GM19463 (cell line): ENCODE results near the gene PDLIM7.

ENCODE experiments used
- ATAC-seq: cut with Tn5 transposase; IDR thresholded peaks from one replicate; pipeline ENCODE4 v1.9.1; 2021; ENCODE audit warnings: mild to moderate bottlenecking, moderate library complexity; ENCODE audit not compliant: unreplicated experiment

Gene PDLIM7

DNA sequence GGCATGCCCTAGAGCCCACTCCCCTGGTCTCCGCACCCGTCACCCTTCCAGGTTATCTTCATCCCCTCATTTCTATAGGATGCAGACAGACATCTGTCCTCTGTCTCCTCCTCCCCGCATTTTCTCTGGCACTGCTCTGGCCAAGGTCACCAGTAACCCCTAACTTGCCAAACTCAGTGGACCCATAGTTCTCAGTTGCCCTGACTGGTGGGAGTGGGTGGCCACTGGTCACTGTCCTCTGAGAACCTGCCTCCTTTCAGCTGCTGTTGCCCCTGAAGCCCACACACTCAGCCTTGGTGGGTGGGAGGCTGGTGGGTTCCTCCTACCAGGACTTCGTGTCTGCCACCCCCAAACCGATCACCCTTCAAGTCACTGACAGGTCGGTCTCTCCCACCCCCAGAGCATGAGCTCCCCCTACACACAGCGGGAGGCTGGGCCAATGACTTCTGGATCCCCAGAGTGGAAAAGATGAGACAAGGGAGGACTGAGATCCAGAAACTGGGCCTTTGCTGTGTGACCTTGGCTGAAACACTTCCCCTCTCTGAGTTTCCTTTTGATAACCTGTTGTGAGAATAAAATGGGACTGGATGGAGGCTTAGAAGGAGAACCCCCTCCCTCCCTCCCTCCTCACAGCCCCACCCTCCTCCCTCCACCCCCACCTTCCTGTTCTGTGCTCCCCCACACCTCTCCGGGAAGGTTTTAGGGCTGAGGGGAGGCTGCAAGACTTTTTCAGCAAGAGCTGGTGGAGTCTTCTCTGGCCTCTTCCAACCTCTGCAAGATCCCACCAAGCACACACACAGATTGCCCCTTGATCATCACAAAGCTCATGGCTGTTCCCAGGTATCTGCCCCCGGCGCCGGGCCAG, 21.6 kb downstream of the PDLIM7 start:
- ATAC-seq, result no peak

DNA sequence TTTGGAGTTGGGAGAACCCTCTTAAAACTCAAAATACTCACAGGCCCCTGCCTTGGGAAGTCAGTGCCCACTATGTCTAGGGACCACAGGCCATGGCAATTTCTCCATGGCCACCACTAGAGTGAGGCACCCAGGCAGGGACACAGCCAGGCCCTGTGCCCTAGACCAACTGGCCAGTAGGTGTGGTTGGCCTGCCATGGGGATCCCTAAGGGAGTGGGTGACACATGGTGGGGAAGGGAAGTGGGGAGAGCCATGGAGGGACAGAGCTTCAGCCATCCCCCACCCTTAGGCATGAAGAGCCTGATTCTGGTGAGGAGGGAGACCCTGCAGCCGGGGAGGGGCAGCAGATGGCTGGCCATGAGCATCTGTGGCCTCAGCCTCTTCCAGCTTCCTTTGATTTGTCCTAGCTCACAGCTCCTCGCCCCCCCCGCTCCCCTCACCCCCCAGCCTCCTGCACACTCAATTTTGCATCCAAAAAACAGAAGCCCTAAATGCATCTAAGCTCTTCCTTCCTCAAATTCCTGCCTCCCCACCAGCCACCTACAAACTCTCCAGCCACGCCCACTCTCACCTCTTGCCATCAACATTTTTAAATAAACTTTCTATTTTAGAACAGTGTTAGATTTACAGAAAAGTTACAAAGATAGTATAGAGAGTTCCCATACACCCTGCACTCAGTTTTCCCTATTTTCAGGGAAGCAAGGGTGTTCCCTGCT, 22.4 kb downstream of the PDLIM7 start:
- ATAC-seq, result no peak

- ATAC-seq, result no peak
Observed at GRCh38 chr5:177474002-177474476, 23.4 kb downstream of the PDLIM7 start.

GRCh38 chr5:177473443-177474001, 23.9 kb downstream of the PDLIM7 start, which contains the start of gene DBN1:
Gene DBN1, minus strand, starts transcription at chr5:177473634. Its CDS starts 113 bp downstream, at chr5:177473521.
- ATAC-seq, result peak; percentile 50

GRCh38 chr5:177472460-177473442, 24.7 kb downstream of the PDLIM7 start:
- ATAC-seq, result peak; percentile 66

GRCh38 chr5:177471610-177472356, 25.6 kb downstream of the PDLIM7 start:
- no peak for ATAC-seq

DNA sequence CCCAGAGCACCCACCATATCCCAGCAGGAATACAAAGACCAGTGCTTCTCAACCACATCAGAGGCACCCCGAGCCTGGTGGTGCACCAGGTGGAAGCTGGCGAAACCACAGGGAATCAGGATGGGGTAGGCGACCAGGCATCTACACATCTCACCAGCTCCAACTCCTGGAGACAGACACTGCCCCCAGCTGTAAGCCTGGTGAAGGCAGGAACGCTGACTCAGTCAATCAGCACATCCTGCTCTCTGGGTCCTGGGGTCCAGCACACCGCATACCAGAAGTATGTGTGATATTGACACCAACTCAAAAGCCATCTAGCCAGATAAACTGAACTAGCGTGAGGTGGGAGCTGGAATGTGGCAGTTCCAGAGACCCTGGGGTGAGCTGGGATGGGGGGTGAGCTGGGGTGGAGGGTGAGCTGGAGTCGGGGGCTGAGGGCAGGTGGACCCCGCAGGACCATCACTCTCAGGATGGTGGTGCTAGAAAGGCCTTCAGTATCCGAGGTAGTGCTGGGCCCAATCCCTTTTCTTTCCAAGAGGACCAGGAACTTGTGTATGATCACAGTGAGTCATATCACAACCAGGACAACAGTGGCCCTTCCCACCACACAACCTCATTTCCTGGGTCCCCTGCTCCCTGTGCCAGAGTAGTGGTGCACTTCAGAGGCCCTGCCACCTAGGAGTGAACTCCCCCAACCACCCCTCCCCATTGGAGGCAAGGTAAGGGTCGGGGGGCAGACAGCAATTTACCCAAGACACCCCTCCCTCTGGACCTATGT, 26.5 kb downstream of the PDLIM7 start:
- ATAC-seq, result no peak

DNA sequence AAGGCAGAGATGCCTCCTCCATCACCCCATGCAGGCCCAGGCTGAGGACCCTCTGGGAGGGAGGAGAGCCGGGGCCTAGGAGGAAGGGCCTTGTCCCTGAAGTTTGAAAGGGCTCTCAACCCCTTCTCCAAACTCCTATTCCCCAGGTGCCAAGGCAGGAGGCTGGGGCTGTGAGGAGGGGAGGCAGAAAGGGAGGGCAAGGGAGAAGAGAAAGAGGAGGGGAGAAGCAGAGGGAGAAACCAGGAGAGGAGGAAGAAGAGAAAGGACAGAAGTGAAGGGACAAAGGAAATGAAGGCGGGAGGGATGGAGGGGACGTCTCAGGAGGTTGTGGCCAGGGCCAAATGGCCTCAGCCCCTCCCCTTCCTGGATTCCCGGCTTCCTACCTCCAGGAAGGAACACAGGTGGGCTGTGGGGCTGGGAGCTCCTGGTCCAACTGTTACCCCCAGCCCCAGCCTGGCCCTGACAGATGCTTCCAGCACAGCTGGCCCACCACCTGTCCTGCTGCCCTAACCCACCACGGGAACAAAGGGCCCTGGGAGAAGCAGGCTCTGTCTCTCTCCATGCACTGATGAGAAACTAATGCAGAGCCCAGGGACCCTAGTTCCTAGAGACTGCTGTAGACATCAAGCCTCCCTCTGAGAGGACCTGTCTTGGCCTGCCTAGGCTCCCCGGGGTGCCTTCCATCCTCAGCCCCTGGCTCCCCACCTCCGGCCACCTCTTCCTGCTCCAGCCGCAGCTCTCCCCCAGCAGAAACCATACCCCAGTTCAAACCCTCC, 27.5 kb downstream of the PDLIM7 start:
- ATAC-seq, result no peak

DNA sequence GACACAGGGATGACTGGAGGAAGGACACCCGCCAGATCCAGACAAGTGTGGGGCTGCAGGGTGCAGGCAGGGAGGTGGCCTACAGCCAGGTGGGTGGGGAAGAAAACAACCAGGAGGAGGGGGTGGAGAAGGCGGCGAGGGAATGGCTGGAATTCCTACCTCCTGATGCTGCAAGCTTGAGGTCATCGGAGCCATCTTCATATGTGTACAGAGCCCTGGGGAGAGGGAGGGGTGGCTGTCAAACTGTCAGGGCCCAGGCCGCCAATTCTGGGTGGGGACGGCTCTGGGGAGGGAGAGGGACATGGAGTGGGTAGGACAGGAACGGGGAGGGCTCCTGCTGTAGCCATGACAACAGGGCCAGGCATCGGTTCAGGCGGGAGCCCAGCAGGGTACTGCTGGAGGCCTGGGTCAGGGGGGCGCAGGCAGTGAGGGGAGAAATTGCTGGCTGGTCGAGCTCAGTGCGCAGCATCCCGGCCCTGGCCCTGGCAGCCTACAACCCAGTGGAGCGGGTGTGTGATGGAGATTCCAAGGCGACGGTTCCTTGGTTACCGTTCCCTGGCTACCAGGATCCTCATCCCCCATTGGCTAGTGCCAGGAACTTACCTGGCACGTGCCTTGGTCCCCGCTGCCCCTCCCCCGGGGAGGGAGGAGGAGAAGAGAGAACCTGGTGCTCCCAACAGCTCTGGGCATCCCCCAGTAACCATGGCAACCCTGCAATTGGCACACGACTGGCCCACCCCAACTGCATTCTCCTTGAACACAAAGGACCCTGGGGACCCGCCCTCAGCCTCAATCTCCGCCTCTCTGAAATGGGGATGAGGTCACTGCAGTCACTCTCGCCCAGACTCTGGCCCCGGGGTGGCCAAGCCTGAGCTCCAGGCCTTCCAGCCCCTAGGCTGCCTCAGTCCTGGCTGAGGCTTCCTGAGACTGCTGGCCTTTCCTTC, 28.4 kb downstream of the PDLIM7 start:
- ATAC-seq, result no peak

DNA sequence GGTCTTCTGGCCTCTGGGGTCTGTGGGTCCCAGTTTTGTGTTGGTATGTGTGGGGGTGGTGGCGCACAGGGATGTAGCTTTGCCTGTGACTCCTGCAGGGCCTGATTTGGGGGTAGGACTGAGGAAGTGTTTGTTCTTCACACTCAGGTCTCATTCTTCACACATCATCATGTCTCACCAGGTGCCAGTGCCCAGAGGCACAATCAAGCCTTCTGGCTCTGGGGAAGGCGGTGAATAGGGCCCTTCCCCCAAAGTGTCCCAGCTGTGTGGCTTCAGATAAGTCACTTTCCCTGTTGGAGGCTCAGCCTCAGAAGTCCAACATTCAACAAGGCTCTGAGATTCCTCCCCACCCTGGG, 29.1 kb downstream of the PDLIM7 start:
- ATAC-seq, result no peak

GRCh38 chr5:177467436-177467835, 30.0 kb downstream of the PDLIM7 start:
- no peak for ATAC-seq

GRCh38 chr5:177466861-177467260, 30.5 kb downstream of the PDLIM7 start:
- no peak for ATAC-seq

- no peak for ATAC-seq
Observed at GRCh38 chr5:177465044-177465443, 32.4 kb downstream of the PDLIM7 start.

GRCh38 chr5:177462021-177462670, 35.3 kb downstream of the PDLIM7 start:
- ATAC-seq, result no peak

DNA sequence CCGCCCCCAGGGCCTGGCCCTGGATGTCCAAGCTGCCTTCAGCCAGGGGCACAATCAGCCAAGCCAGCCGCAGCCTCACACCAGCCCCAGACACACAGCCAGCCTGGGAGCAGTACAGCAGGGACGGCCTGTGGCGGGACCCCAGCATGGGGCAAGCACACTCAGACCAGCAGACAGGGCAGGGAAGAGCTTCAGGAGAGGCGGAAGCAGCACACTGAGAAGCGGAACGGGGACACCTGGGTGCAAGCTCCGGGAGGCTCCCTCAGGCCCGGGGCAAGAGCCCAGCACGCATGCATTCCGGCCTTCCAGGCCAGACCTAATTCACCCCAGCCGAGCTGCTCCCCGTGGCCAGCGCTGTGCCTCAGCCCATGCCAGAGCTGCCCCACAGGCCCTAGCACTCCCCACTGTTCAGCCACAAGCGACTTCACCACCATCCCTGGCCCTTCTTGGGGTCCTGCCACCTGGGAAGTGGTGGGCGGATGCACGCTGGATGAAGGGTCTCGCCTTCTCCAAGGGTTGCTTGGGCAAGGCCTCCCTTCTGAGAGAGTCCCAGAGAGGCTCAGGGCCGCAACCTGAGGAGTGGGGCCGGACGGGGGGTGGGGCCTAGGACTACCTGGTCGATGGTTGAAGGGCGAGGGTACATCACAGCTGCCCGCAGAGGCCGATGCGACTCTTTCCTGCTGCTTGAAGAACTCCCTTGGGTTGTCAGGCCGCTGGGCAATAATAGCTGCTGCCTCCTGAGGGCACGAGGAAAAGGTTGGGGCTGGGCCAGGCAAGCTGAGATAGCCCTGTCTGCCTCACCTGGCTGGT, 37.4 kb downstream of the PDLIM7 start:
- ATAC-seq, result no peak

- no peak for ATAC-seq
Observed at GRCh38 chr5:177459357-177459756, 38.0 kb downstream of the PDLIM7 start.
